RPMI7951 (cell line): ENCODE results near the gene SEL1L2. TPM values are rescaled to one million over a fixed set of nuclear protein-coding genes. Genes with fewer than 3 reads are reported as not detected.
A peak's percentile ranks its signal among the peaks of the same experiment; 100 is the strongest.

Experiments used
- DNase-seq: peaks from one replicate; pipeline ENCODE4 v3.0.0-alpha.2; 2012; ENCODE audit warnings: low read depth
- total RNA-seq: library from RNA; depleted of rRNA; stranded (reverse); fragments of >200 nt; shearing (Covaris generic); gene quantifications from 2 replicates; pipeline ENCODE4 v1.2.3, GENCODE V29; 2014

Gene SEL1L2
- total RNA-seq, 1 experiment from 2014 or later: not detected

DNA sequence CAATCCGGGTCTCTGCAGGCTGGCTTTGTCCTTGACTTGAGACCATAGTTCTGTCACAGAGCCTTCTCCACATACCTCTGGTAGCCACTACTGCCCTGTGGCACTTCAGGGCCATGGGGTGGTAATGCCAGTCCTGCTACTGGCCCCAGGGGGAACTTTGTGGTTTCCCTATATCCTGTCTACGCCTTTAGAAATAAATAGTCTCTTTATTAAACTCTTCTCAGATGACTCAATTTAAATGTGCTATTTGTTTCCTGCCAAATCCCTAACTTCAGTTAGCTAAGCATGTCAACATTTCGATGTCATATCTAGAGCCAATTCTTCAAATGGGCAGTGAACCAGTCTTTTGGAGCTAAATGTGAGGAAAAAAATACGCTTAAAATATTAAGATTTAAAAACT, 60.1 kb downstream of the SEL1L2 start:
- peak; percentile 57 for DNase-seq

- DNase-seq: no peak
Measured at GRCh38 chr20:13929836-13930235, 60.6 kb downstream of the SEL1L2 start.

DNA sequence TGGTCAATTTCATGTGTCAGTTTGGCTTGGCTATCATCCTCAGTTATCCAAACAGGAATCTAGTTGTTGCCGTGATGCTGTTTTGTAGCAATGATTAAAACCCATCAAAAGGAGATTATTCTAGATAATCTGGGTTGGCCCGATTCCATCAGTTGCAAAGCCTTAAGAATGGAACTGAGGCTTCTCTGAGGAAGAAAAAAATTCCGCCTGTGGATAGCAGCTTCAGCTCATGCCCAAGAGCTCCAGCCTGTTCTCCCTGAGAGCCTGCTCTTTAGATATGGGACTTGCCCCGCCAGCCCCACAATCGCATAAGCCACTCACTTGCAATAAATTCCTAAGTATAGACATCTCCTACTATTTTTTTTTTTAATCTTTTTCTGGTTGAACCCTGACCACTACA, 61.5 kb downstream of the SEL1L2 start:
- DNase-seq: no peak

DNA sequence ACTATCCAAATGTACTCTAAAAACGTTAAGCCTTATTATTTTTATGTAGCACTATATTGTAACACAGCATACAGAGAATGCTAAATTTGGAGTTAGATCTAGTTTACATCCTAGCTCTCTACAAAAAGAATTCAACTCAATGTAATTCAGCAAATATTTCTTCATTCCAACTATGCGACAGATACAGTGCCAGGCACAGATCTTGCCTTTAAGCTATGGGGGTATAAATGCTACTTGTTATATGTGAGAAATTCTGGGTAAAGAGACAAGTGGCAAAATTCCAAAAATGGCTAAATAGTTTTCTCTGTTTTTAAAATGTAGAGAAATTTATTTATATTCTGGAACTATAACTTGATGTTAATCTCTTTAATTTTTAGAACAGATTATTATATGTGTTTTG, 63.2 kb downstream of the SEL1L2 start:
- DNase-seq: no peak

GRCh38 chr20:13922241-13922640, 68.2 kb downstream of the SEL1L2 start:
- DNase-seq: no peak

- DNase-seq: no peak
Measured at GRCh38 chr20:13915284-13915683, 75.1 kb downstream of the SEL1L2 start.

DNA sequence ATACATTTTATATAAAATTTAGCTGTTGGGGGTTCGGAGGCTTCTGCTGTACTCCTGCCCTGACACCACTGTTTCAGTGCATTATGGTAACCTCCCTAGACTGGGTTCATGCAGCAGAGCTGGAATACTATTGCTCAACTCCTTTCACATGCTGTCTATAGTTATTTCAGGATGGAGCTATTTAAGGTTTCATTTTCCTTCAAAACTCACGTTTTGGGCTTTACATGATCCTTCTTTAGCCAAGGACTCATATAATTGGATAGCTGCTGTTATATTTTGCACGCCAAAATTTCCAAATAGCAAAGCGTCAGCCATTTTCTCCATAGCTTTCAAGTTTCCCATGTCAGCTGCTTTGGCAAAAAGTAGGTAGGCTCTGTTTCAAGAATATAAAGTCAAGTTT, 76.8 kb downstream of the SEL1L2 start:
- DNase-seq: no peak

- DNase-seq: no peak
Measured at GRCh38 chr20:13913131-13913530, 77.3 kb downstream of the SEL1L2 start.

GRCh38 chr20:13910492-13910891, 79.9 kb downstream of the SEL1L2 start:
- peak; percentile 15 for DNase-seq

GRCh38 chr20:13909067-13909466, 81.3 kb downstream of the SEL1L2 start:
- DNase-seq: no peak

- DNase-seq: peak; percentile 28
Measured at GRCh38 chr20:13904766-13905165, 85.6 kb downstream of the SEL1L2 start.

DNA sequence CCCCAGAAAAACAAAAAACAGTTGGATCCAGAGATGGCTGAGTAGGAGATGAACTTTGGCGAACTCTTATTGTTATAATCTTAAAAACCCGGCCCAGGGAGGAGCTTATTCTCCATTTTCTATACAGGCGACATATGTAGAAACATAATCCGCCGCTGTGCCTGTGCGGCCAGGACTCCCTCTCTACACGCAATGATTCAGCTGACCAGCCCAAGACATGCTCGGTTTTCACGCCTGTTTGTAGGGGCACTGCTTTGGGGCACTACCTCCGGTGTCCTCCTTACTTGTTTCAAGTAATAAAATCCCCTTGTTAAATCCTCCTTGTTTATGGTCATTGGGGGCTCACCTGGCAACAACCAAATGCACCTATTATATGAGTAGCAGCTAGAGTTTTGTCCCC, 89.9 kb downstream of the SEL1L2 start:
- no peak for DNase-seq

- no peak for DNase-seq
Measured at GRCh38 chr20:13898012-13898612, 92.3 kb downstream of the SEL1L2 start.

- DNase-seq: no peak
Measured at GRCh38 chr20:13891575-13891974, 98.8 kb downstream of the SEL1L2 start.

DNA sequence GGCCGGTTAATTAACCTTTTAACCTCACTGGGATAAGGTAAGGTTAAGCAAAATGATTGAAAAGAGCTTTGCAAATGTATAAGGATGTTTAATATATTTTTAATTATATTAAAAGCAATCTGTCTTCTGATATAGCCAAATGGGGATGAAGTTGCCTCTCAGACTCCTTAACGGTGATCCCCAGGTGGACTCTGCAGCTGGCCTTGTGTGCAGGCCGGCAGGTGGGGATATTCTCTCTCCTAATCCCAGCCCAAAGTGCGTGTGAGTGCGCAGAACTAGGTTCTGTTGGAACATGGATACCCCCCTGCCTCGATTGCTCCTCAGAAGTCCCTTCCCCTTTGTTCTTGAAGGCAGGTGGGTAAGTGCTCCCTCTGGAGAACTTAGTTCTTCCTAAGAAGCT, 105.6 kb downstream of the SEL1L2 start:
- no peak for DNase-seq

GRCh38 chr20:13883425-13883824, 107.0 kb downstream of the SEL1L2 start:
- no peak for DNase-seq

GRCh38 chr20:13878566-13878965, 111.8 kb downstream of the SEL1L2 start:
- no peak for DNase-seq

GRCh38 chr20:13877793-13878192, 112.6 kb downstream of the SEL1L2 start:
- DNase-seq: no peak

DNA sequence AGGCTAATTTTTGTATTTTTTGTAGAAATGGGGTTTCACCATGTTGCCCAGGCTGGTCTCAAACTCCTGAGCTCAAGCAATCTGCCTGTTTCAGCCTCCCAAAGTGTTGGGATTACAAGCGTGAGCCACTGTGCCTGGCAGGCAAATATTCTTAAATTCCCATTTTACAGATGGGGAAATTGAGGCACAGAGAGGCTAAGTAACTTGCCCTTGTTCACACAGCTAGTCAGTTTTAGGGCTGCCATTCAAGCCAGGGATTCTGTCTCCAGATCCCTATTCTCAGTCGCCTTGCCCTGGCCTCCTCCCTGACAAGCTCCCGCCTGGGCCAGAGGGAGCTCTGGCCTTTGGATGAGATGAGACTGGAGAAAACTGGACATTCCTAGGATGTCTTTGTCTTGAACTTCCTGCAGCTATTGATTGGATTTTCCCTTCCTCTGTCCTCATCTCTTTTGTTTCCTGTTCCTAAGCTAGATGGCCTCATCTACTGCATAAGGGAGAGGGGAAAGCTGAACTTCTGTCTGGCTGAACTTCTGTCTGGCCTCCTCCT, 115.1 kb downstream of the SEL1L2 start:
- no peak for DNase-seq

GRCh38 chr20:13874394-13875157, 115.8 kb downstream of the SEL1L2 start:
- no peak for DNase-seq

DNA sequence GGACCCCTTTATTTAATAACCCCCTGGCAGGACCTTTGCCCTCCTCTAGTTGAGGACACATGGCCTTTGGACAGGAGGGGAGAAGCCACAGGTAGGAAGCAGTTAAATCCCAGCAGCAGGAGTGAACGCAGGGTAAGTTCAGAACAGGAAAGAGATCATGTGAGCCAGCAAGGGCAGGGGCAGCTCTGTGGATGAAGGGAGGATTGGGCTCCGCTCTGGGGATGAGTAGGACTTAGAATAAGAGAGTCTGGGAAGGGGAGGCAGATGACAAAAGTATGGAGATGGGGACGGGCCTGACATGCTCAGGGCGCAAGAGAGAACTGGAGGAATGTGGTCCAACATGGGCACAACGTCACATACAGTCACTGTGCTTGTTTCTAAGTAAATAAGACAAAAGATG, 116.6 kb downstream of the SEL1L2 start:
- DNase-seq: no peak

DNA sequence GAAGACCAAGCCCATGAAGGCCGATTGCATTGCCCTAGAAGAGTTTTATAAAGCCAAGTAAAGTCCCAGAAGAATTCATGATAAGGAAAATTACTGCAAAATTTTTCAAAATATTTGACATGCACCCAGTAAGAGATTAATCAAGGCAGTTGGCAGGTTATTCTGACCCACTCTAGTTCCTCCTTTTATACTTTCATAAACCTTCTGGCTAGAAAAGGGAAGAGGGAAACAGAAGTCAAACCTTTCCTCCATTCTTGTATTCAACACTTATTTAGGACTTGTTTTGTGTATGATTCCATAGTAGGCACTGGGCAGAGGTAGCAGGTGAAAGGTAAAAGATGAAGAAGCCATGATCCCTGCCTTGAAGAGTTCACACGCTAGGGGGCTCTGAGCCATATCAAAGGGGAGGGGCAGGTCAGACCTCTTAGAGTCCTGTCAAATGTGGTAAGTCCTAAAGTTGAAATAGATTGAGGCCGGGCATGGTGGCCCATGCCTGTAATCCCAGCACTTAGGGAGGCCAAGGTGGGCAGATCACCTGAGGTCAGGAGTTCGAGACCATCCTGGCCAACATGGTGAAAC, 120.2 kb downstream of the SEL1L2 start:
- DNase-seq: no peak

DNA sequence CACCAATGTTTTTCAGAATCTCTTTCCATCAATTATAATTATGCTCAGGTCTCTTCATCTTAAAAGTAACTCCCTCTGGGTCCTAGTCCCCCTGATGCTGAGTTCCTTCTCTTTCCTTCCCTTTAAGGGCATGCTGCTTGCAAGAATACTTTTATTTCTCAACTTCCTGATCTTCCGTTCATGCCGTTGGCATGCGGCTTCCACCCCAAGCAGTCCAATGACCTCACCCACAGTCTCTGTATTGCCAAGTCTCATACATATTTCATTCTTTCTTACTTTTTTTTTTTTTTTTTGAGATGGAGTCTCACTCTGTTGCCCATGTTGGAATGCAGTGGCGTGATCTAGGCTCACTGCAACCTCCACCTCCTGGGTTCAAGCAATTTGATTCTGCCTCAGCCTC, 122.1 kb downstream of the SEL1L2 start:
- no peak for DNase-seq
